ENCODE measurements around the gene LARP6.
"Not testable (repeated sequence)": the region's sequence is repeated elsewhere in the genome, so short reads cannot be mapped to it uniquely, and the experiment has no call there.

LARP6 gene

DNA sequence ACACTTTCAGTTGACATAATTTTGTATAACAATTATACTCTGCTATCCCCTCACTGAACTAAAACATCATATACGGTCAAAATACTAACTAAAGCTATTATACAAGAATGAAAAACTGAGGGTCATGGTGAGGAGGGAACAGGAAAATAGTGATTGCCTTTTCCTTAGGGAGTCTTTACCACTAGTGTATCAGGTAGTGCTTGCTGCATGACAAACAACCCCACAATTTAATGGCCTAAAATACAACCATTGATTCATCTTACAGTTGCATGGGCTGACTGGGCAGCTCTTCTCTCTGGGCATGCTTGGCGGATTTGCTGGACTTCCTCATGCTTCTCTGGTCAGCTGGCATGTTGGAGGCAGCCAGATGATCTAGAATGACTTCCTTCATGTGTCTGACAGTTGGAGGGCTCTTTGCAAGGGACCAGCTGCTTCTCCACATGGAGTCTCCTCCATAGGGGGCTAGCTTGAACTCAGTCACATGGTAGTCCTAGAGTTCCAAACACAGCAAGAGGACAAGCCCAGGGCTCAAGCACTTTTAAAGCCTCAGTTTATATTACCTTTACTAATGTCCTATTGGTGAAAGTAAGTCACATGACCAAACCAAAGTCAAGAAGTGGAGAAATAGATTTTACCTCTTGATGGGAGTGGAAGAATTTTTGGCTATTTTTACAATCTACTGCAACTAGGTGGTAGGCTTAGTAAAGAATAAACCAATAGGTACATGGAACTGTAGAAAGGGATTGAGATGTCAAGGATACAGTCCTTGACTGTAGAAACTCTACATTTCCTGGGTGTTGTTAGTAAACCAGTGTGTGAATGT, 19.5 kb upstream of the LARP6 start:
- no peak overlapping the region for H3K27ac ChIP-seq (ENCODE audit: low read length)
- peaks cover 9 to 21% of the 10 kb centered on the region in 2 donors for H3K4me1 ChIP-seq (ENCODE audit: control insufficient read depth in 1 of 2, insufficient read depth in 2 of 2, low read length in 2 of 2)
- H3K9me3 ChIP-seq (ENCODE audit: control insufficient read depth in 1 of 2, low read length in 2 of 2), result no peaks in the 10 kb centered on the region
- H3K4me3 ChIP-seq (ENCODE audit: low read depth in 1 of 2, low read length in 2 of 2), result no peak overlapping the region
- no peaks in the 10 kb centered on the region for H3K36me3 ChIP-seq (ENCODE audit: control insufficient read depth in 1 of 2, insufficient read depth in 2 of 2, low read length in 2 of 2)
- H3K27me3 ChIP-seq (ENCODE audit: low read depth, low read length), result no peaks in the 10 kb centered on the region

DNA sequence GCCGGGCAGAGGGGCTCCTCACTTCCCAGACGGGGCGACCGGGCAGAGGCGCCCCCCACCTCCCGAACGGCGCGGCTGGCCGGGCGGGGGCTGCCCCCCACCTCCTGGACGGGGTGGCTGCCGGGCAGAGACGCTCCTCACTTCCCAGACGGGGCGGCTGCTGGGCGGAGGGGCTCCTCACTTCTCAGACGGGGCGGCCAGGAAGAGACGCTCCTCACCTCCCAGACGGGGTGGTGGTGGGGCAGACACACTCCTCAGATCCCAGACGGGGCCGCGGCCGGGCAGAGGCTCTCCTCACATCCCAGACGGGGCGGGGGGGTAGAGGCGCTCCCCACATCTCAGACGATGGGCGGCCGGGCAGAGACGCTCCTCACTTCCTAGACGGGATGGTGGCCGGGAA, 17.5 kb upstream of the LARP6 start:
- not testable (repeated sequence) for H3K27ac ChIP-seq (ENCODE audit: low read length); H3K27me3 ChIP-seq (ENCODE audit: low read depth, low read length); H3K9me3 ChIP-seq (ENCODE audit: control insufficient read depth in 1 of 2, low read length in 2 of 2); H3K36me3 ChIP-seq (ENCODE audit: control insufficient read depth in 1 of 2, insufficient read depth in 2 of 2, low read length in 2 of 2); H3K4me3 ChIP-seq (ENCODE audit: low read depth in 1 of 2, low read length in 2 of 2)
- peaks cover 13 to 35% of the 10 kb centered on the region in 2 donors for H3K4me1 ChIP-seq (ENCODE audit: control insufficient read depth in 1 of 2, insufficient read depth in 2 of 2, low read length in 2 of 2)

DNA sequence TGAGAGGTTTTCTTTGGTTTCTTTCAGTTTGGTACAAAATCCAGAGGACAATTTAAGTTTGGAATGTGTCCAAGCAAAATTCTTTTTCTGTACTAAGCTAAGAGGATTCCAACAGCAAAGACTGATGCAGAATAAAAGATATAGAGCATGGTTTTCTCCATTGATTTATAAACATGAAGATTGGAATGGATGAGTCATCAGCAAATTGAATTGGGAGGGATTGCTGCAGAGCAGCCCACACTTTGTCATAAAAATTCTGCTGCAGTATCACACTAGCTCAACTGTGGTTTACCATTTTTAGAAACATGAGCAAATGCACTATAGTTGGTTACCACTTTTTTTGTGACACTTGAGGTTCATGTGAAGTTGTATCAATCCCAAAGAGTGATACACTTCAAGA, 16.1 kb upstream of the LARP6 start:
- H3K36me3 ChIP-seq (ENCODE audit: control insufficient read depth in 1 of 2, insufficient read depth in 2 of 2, low read length in 2 of 2), result no peaks in the 10 kb centered on the region
- H3K27me3 ChIP-seq (ENCODE audit: low read depth, low read length), result no peaks in the 10 kb centered on the region
- peaks cover 13 to 35% of the 10 kb centered on the region in 2 donors for H3K4me1 ChIP-seq (ENCODE audit: control insufficient read depth in 1 of 2, insufficient read depth in 2 of 2, low read length in 2 of 2)
- H3K9me3 ChIP-seq (ENCODE audit: control insufficient read depth in 1 of 2, low read length in 2 of 2), result no peaks in the 10 kb centered on the region
- no peak overlapping the region for H3K4me3 ChIP-seq (ENCODE audit: low read depth in 1 of 2, low read length in 2 of 2)
- no peak overlapping the region for H3K27ac ChIP-seq (ENCODE audit: low read length)

DNA sequence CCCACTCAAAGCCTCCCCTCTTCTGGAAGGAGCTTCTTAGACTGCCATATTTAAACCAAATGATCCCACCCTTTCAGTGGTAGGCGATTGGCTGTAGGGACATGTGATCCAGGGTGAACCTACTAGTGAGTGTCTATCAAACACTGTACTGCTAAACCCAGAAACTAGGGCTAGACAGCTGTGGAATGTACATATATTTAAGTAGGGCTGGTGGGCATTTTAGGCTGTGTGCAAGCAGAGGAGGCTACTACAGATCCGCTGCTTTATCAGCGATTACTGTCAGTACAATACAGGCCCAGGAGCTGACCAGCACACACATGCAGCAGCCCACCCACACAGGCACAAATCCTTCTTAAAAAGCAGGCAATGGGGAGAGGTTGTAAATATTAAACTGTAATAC, 15.4 kb upstream of the LARP6 start:
- Histone ChIP-seq H3K27me3 (ENCODE audit: low read depth, low read length) (no peaks in the 10 kb centered on the region), H3K36me3 (ENCODE audit: control insufficient read depth in 1 of 2, insufficient read depth in 2 of 2, low read length in 2 of 2) (no peaks in the 10 kb centered on the region), H3K27ac (ENCODE audit: low read length) (no peak overlapping the region), H3K4me1 (ENCODE audit: control insufficient read depth in 1 of 2, insufficient read depth in 2 of 2, low read length in 2 of 2) (peaks cover 13 to 35% of the 10 kb centered on the region in 2 donors), H3K9me3 (ENCODE audit: control insufficient read depth in 1 of 2, low read length in 2 of 2) (no peaks in the 10 kb centered on the region), H3K4me3 (ENCODE audit: low read depth in 1 of 2, low read length in 2 of 2) (no peak overlapping the region)

DNA sequence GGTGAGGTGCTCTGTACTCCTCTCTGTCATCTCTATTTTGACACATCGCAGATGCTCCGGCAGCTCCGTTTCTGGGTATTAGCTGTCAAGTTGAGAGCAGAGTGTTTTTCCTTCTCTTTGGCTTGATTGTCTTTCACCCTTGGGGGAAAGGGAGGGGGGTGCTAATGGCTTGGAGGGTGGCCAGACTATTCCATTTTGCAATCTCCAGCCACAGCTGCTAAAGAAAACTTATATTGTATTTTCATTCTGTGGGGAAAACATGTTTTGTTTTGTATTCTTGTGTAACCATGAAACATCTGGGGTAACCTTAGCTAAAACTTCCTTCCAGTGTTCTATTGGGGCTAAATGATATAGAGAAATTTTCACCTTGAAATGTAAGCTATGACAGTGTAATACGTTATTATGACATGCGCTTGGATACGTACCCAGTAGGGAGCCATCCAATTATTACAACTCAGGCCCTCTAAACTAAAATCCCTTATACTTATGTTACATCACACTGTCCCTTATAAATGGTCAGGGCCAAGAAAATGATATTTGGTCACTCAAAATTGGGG, 14.0 kb upstream of the LARP6 start:
- Histone ChIP-seq H3K4me3 (ENCODE audit: low read depth in 1 of 2, low read length in 2 of 2) (no peak overlapping the region), H3K9me3 (ENCODE audit: control insufficient read depth in 1 of 2, low read length in 2 of 2) (no peaks in the 10 kb centered on the region), H3K4me1 (ENCODE audit: control insufficient read depth in 1 of 2, insufficient read depth in 2 of 2, low read length in 2 of 2) (peaks cover 13 to 35% of the 10 kb centered on the region in 2 donors), H3K27ac (ENCODE audit: low read length) (no peak overlapping the region), H3K36me3 (ENCODE audit: control insufficient read depth in 1 of 2, insufficient read depth in 2 of 2, low read length in 2 of 2) (no peaks in the 10 kb centered on the region), H3K27me3 (ENCODE audit: low read depth, low read length) (no peaks in the 10 kb centered on the region)

DNA sequence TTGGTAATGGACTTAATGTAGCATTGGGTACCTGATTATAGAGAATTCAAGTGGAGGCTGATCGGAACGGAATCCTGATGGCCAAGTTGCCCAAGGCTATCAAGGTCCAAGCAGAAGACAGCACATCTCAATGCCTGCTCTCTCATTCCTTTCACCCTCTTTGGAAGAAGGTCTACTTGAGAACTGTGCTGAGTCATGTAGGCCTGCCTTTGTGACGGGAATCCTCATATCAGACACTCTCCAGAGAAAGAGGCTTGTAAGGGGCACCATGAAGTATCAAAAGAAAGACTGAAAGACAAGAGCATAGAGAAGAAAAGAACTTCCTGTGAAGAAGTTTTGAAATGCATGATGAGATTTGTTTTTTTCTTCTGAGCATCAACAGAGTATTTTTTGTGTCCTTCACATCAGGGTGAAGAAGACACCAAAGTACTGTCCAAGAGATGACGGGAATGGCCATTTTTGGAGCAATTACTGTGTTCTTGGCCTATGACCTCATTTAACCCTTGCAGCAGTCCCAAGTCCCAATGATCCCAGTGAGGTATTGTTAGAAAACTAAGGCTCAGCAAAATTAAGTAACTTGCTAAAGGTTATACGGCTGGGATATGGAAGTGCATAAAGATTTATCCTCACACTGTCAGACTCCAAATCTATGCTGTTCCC, 13.2 kb upstream of the LARP6 start:
- Histone ChIP-seq H3K27ac (ENCODE audit: low read length) (no peak overlapping the region), H3K4me3 (ENCODE audit: low read depth in 1 of 2, low read length in 2 of 2) (no peak overlapping the region), H3K36me3 (ENCODE audit: control insufficient read depth in 1 of 2, insufficient read depth in 2 of 2, low read length in 2 of 2) (no peaks in the 10 kb centered on the region), H3K9me3 (ENCODE audit: control insufficient read depth in 1 of 2, low read length in 2 of 2) (no peaks in the 10 kb centered on the region), H3K27me3 (ENCODE audit: low read depth, low read length) (no peaks in the 10 kb centered on the region), H3K4me1 (ENCODE audit: control insufficient read depth in 1 of 2, insufficient read depth in 2 of 2, low read length in 2 of 2) (peaks cover 13 to 35% of the 10 kb centered on the region in 2 donors)

DNA sequence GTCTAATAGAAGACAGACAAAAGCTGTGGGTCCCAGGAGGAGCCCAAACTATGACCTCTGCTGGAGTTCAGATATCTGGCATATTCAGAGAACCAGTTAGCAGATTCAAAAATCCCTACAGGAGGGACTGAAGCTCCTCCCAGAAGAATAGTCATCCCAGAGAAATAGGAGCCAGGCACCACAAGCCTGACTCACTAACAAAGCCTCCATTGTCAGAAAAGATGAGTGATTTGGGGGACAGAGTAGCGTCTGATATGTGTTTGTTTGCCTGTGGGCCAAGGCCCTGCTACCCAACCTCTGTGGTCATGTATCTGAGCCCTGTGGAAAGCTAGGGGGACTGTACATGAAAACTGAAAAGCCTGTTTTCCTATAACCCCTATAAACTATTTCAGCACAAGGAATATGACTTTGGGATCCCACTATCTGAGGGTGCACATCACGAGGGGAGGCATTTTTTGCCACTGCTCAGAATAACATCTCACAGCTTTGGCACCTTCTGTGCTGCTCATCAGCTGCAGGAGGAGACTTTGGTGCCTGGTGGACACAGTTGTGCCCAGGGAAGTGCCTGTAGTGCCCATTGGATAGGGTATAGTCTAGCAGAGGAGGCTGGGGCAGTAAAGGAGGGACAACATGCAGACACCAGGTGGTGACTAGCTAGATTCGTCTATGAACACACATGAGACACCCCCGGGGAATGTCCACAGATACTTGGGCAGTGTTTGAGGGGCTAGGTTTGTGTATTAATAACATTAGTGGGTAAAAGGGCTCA, 9.7 kb upstream of the LARP6 start:
- Histone ChIP-seq H3K27me3 (ENCODE audit: low read depth, low read length) (no peaks in the 10 kb centered on the region), H3K4me3 (ENCODE audit: low read depth in 1 of 2, low read length in 2 of 2) (no peak overlapping the region), H3K36me3 (ENCODE audit: control insufficient read depth in 1 of 2, insufficient read depth in 2 of 2, low read length in 2 of 2) (no peaks in the 10 kb centered on the region), H3K27ac (ENCODE audit: low read length) (no peak overlapping the region), H3K9me3 (ENCODE audit: control insufficient read depth in 1 of 2, low read length in 2 of 2) (no peaks in the 10 kb centered on the region), H3K4me1 (ENCODE audit: control insufficient read depth in 1 of 2, insufficient read depth in 2 of 2, low read length in 2 of 2) (peaks cover 4 to 15% of the 10 kb centered on the region in 2 donors)

DNA sequence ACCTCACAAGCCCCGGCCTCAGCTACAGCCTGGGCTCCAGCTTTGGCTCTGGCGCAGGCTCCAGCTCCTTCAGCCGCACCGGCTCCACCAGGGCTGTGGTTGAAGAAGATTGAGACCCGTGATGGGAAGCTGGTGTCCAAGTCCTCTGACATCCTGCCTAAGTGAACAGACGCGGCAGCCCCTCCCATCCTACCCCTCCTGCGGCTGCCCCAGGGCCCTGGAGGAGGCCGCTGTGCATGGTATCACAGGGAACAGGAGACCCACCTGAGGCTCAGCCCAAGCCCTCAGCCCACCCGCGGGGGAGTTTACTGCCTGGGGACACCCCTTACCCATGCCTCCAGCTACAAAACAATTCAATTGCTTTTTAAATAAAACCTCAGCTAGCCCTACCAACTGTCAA, 6.0 kb upstream of the LARP6 start:
- H3K27ac ChIP-seq (ENCODE audit: low read length), result no peak overlapping the region
- H3K4me1 ChIP-seq (ENCODE audit: control insufficient read depth in 1 of 2, insufficient read depth in 2 of 2, low read length in 2 of 2), result peaks cover 0 to 11% of the 10 kb centered on the region in 2 donors
- H3K36me3 ChIP-seq (ENCODE audit: control insufficient read depth in 1 of 2, insufficient read depth in 2 of 2, low read length in 2 of 2), result no peaks in the 10 kb centered on the region
- H3K9me3 ChIP-seq (ENCODE audit: control insufficient read depth in 1 of 2, low read length in 2 of 2), result no peaks in the 10 kb centered on the region
- no peaks in the 10 kb centered on the region for H3K27me3 ChIP-seq (ENCODE audit: low read depth, low read length)
- H3K4me3 ChIP-seq (ENCODE audit: low read depth in 1 of 2, low read length in 2 of 2), result no peak overlapping the region

DNA sequence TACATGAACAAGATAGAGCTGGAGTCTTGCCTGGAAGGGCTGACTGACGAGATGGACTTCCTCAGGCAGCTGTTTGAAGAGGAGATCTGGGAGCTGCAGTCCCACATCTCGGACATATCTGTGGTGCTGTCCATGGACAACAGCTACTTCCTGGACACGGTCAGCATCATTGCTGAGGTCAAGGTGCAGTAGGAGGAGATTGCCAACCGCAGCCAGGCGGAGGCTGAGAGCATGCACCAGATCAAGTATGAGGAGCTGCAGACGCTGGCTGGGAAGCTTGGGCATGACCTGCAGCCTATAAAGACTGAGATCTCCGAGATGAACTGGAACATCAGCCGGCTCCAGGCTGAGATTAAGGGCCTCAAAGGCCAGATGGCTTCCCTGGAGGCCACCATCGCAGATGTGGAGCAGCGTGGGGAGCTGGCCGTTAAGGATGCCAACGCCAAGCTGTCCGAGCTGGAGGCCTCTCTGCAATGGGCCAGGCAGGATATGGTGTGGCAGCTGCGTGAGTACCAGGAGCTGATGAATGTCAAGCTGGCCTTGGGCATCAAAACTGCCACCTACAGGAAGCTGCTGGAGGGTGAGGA, 5.5 kb upstream of the LARP6 start:
- no peak overlapping the region for H3K27ac ChIP-seq (ENCODE audit: low read length)
- peaks cover 0 to 17% of the 10 kb centered on the region in 2 donors for H3K4me1 ChIP-seq (ENCODE audit: control insufficient read depth in 1 of 2, insufficient read depth in 2 of 2, low read length in 2 of 2)
- H3K27me3 ChIP-seq (ENCODE audit: low read depth, low read length), result no peaks in the 10 kb centered on the region
- no peak overlapping the region for H3K4me3 ChIP-seq (ENCODE audit: low read depth in 1 of 2, low read length in 2 of 2)
- H3K36me3 ChIP-seq (ENCODE audit: control insufficient read depth in 1 of 2, insufficient read depth in 2 of 2, low read length in 2 of 2), result peaks cover 0 to 2% of the 10 kb centered on the region in 2 donors
- H3K9me3 ChIP-seq (ENCODE audit: control insufficient read depth in 1 of 2, low read length in 2 of 2), result no peaks in the 10 kb centered on the region

DNA sequence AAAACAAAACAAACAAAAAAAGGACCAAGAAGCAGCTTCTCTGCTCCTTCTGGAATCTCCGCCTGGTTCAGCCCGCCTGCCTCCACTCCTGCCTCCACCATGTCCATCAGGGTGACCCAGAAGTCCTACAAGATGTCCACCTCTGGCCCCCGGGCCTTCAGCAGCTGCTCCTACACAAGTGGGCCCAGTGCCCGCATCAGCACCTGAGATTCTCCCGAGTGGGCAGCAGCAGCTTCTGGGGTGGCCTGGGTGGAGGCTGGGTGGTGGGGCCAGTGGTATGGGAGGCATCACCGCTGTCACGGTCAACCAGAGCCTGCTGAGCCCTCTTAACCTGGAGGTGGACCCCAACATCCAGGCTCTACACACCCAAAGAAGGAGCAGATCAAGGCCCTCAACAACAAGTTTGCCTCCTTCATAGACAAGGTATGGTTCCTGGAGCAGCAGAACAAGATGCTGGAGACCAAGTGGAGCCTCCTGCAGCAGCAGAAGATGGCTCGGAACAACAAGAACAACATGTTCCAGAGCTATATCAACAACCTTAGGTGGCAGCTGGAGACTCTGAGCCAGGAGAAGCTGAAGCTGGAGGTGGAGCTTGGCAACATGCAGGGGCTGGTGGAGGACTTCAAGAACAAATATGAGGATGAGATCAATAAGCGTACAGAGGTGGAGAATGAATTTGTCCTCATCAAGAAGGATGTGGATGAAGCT, 4.8 kb upstream of the LARP6 start:
- H3K27ac ChIP-seq (ENCODE audit: low read length); H3K4me3 ChIP-seq (ENCODE audit: low read depth in 1 of 2, low read length in 2 of 2); H3K27me3 ChIP-seq (ENCODE audit: low read depth, low read length); H3K36me3 ChIP-seq (ENCODE audit: control insufficient read depth in 1 of 2, insufficient read depth in 2 of 2, low read length in 2 of 2); H3K9me3 ChIP-seq (ENCODE audit: control insufficient read depth in 1 of 2, low read length in 2 of 2): not testable (repeated sequence)
- H3K4me1 ChIP-seq (ENCODE audit: control insufficient read depth in 1 of 2, insufficient read depth in 2 of 2, low read length in 2 of 2), result peaks cover 0 to 20% of the 10 kb centered on the region in 2 donors

Data from muscle layer of duodenum (tissue), 2 donors.